OCI-LY3 (cell line): Measurements from ENCODE around the gene AP3S1.
A peak's percentile ranks its signal among the peaks of the same experiment; 100 is the strongest.

Source experiments
- H2AFZ ChIP-seq: fragments of 200-600, 300-600 bp; shearing (Covaris generic); 2 replicates; pipeline ENCODE4 v1.6.0; 2014; ENCODE audit warnings: antibody characterized with exemption, low read depth, low read length
- H3K27ac ChIP-seq: fragments of 200-600, 300-600 bp; sonication (generic); 2 replicates; pipeline ENCODE4 v1.5.1; 2014; ENCODE audit warnings: mild to moderate bottlenecking, low read length, moderate library complexity, mixed read lengths
- H3K27me3 ChIP-seq: fragments of 200-600, 300-600 bp; sonication (generic); 2 replicates; pipeline ENCODE4 v1.6.1; 2014; ENCODE audit warnings: low read depth, low read length, mixed read lengths
- H3K36me3 ChIP-seq: fragments of 200-600, 300-600 bp; sonication (generic); replicated peaks from 2 replicates; pipeline ENCODE3; 2014; ENCODE audit warnings: low read depth, low read length, mixed read lengths
- H3K4me1 ChIP-seq: fragments of 300-600, 200-600 bp; sonication (generic); 2 replicates; pipeline ENCODE4 v1.6.1; 2014; ENCODE audit warnings: low read length, mixed read lengths
- H3K4me2 ChIP-seq: fragments of 200-600, 300-600 bp; sonication (generic); 2 replicates; pipeline ENCODE4 v1.6.1; 2014; ENCODE audit warnings: low read length, mixed read lengths
- H3K4me3 ChIP-seq: fragments of 300-600, 200-600 bp; sonication (generic); 2 replicates; pipeline ENCODE4 v1.5.1; 2014; ENCODE audit warnings: antibody characterized with exemption, mild to moderate bottlenecking, low read length, moderate library complexity
- H3K79me2 ChIP-seq: fragments of 300-600, 200-600 bp; shearing (Covaris generic); 2 replicates; pipeline ENCODE4 v1.6.1; 2014; ENCODE audit warnings: mild to moderate bottlenecking, low read length, mixed read lengths
- H3K9ac ChIP-seq: fragments of 300-600, 200-600 bp; shearing (Covaris generic); 2 replicates; pipeline ENCODE4 v1.6.0; 2014; ENCODE audit warnings: mild to moderate bottlenecking, low read length, moderate library complexity
- H3K9me3 ChIP-seq: fragments of 200-600, 300-600 bp; shearing (Covaris generic); 2 replicates; pipeline ENCODE4 v1.6.1; 2014; ENCODE audit warnings: low read length, mixed read lengths; ENCODE audit not compliant: insufficient read depth
- H4K20me1 ChIP-seq: fragments of 200-600, 300-600 bp; sonication (generic); 2 replicates; pipeline ENCODE4 v1.6.1; 2016; ENCODE audit warnings: low read length, mixed read lengths; ENCODE audit not compliant: insufficient read depth
- CTCF ChIP-seq: fragments of 200-600, 300-600 bp; sonication (generic); IDR thresholded peaks from 2 replicates; pipeline ENCODE4 v1.5.1; 2014; ENCODE audit warnings: antibody characterized with exemption, low read length, low read depth
- EZH2phosphoT487 ChIP-seq: fragments of 200-600 bp; shearing (Covaris generic); IDR thresholded peaks from 2 replicates; pipeline ENCODE4 v1.6.1; 2018; ENCODE audit warnings: antibody characterized with exemption, mixed run types, low read depth

Gene AP3S1

GRCh38 chr5:115825948-115826347, 15.8 kb upstream of the AP3S1 start:
- Histone ChIP-seq H2AFZ (no peak overlapping the region), H3K27me3 (no peaks in the 10 kb centered on the region), H3K4me3 (no peak overlapping the region), H3K4me1 (peaks cover 2% of the 10 kb centered on the region; the same call in 1 of the 2 replicates), H3K36me3 (peaks cover 17% of the 10 kb centered on the region), H3K9me3 (no peaks in the 10 kb centered on the region), H3K27ac (no peak overlapping the region), H3K79me2 (no peaks in the 10 kb centered on the region), H3K4me2 (no peak overlapping the region), H3K9ac (no peak overlapping the region), H4K20me1 (no peaks in the 10 kb centered on the region)
- TF ChIP-seq EZH2phosphoT487 (no peak), CTCF (no peak)

- TF ChIP-seq CTCF (no peak), EZH2phosphoT487 (no peak)
- H3K36me3 ChIP-seq = peaks cover 20% of the 10 kb centered on the region
Measured at GRCh38 chr5:115829913-115830312, 11.8 kb upstream of the AP3S1 start.

GRCh38 chr5:115831163-115831768, 10.5 kb upstream of the AP3S1 start:
- H4K20me1 ChIP-seq = no peaks in the 10 kb centered on the region; the same call in 1 of the 2 replicates
- H3K79me2 ChIP-seq = no peaks in the 10 kb centered on the region
- H3K36me3 ChIP-seq = peaks cover 27% of the 10 kb centered on the region
- H3K4me3 ChIP-seq = no peak overlapping the region
- H3K9ac ChIP-seq = no peak overlapping the region
- H3K27ac ChIP-seq = no peak overlapping the region
- H3K4me1 ChIP-seq = peaks cover 7% of the 10 kb centered on the region; the same call in 1 of the 2 replicates
- no peak overlapping the region for H3K4me2 ChIP-seq
- no peak overlapping the region for H2AFZ ChIP-seq
- TF ChIP-seq EZH2phosphoT487 (no peak), CTCF (peak; percentile 69)
- H3K27me3 ChIP-seq = no peaks in the 10 kb centered on the region
- no peaks in the 10 kb centered on the region for H3K9me3 ChIP-seq

More at GRCh38 chr5:115829913-115830312, 11.8 kb upstream of the AP3S1 start:
- peaks cover 7% of the 10 kb centered on the region; the same call in 1 of the 2 replicates for H3K4me1 ChIP-seq
- no peak overlapping the region for H3K27ac ChIP-seq
- H3K4me2 ChIP-seq = no peak overlapping the region
- H3K27me3 ChIP-seq = no peaks in the 10 kb centered on the region
- no peak overlapping the region for H2AFZ ChIP-seq
- H3K9ac ChIP-seq = no peak overlapping the region
- no peaks in the 10 kb centered on the region; the same call in 1 of the 2 replicates for H4K20me1 ChIP-seq
- no peak overlapping the region for H3K4me3 ChIP-seq
- H3K9me3 ChIP-seq = no peaks in the 10 kb centered on the region
- H3K79me2 ChIP-seq = no peaks in the 10 kb centered on the region

GRCh38 chr5:115835481-115835880, 6.3 kb upstream of the AP3S1 start:
- H3K4me2 ChIP-seq = no peak overlapping the region
- peaks cover 21% of the 10 kb centered on the region for H4K20me1 ChIP-seq
- TF ChIP-seq EZH2phosphoT487 = no peak
- TF ChIP-seq CTCF = no peak
- peaks cover 26% of the 10 kb centered on the region for H3K36me3 ChIP-seq
- no peak overlapping the region for H3K4me3 ChIP-seq
- H2AFZ ChIP-seq = no peak overlapping the region
- H3K79me2 ChIP-seq = peaks cover 26% of the 10 kb centered on the region
- no peak overlapping the region for H3K9ac ChIP-seq
- no peaks in the 10 kb centered on the region for H3K9me3 ChIP-seq
- no peak overlapping the region for H3K27ac ChIP-seq
- H3K4me1 ChIP-seq = peaks cover 24% of the 10 kb centered on the region
- no peaks in the 10 kb centered on the region for H3K27me3 ChIP-seq
